ENCODE measurements around the gene ALDH16A1.

Gene ALDH16A1

GRCh38 chr19:49463960-49464740 is 11.1 kb downstream of the ALDH16A1 start:
- no peak overlapping the region for H3K4me3 ChIP-seq (ENCODE audit: low read depth, low read length)
- no peak for TF ChIP-seq CTCF (IDR thresholded peaks at IDR 0.05; ENCODE audit: insufficient read depth, low read depth, low read length, missing control alignments)
- DNase-seq (ENCODE audit: low read depth), result no peak

- DNase-seq (ENCODE audit: low read depth), result no peak
- H3K4me3 ChIP-seq (ENCODE audit: low read depth, low read length), result no peak overlapping the region
- TF ChIP-seq CTCF (IDR thresholded peaks at IDR 0.05; ENCODE audit: insufficient read depth, low read depth, low read length, missing control alignments), result no peak
Measured at GRCh38 chr19:49465371-49465770, 12.3 kb downstream of the ALDH16A1 start.

GRCh38 chr19:49468199-49468598 is 15.2 kb downstream of the ALDH16A1 start:
- DNase-seq (ENCODE audit: low read depth), result no peak
- TF ChIP-seq CTCF (IDR thresholded peaks at IDR 0.05; ENCODE audit: insufficient read depth, low read depth, low read length, missing control alignments), result no peak
- H3K4me3 ChIP-seq (ENCODE audit: low read depth, low read length), result no peak overlapping the region

- H3K4me3 ChIP-seq (ENCODE audit: low read depth, low read length), result no peak overlapping the region
- peak; percentile 98 for DNase-seq (ENCODE audit: low read depth)
- no peak for TF ChIP-seq CTCF (IDR thresholded peaks at IDR 0.05; ENCODE audit: insufficient read depth, low read depth, low read length, missing control alignments)
Measured at GRCh38 chr19:49468746-49469447, 15.9 kb downstream of the ALDH16A1 start.

GRCh38 chr19:49469828-49470614 is 17.0 kb downstream of the ALDH16A1 start:
- TF ChIP-seq CTCF (IDR thresholded peaks at IDR 0.05; ENCODE audit: insufficient read depth, low read depth, low read length, missing control alignments), result peak; percentile 83
- no peak overlapping the region for H3K4me3 ChIP-seq (ENCODE audit: low read depth, low read length)
- peak; percentile 96 for DNase-seq (ENCODE audit: low read depth)

- TF ChIP-seq CTCF (IDR thresholded peaks at IDR 0.05; ENCODE audit: insufficient read depth, low read depth, low read length, missing control alignments), result no peak
- no peak for DNase-seq (ENCODE audit: low read depth)
- no peak overlapping the region for H3K4me3 ChIP-seq (ENCODE audit: low read depth, low read length)
Measured at GRCh38 chr19:49470615-49470978, 17.6 kb downstream of the ALDH16A1 start.
